ENCODE results near the gene RNF145.
"Not testable (repeated sequence)": the region's sequence is repeated elsewhere in the genome, so short reads cannot be mapped to it uniquely, and the experiment has no call there.

The RNF145 gene, protein sequence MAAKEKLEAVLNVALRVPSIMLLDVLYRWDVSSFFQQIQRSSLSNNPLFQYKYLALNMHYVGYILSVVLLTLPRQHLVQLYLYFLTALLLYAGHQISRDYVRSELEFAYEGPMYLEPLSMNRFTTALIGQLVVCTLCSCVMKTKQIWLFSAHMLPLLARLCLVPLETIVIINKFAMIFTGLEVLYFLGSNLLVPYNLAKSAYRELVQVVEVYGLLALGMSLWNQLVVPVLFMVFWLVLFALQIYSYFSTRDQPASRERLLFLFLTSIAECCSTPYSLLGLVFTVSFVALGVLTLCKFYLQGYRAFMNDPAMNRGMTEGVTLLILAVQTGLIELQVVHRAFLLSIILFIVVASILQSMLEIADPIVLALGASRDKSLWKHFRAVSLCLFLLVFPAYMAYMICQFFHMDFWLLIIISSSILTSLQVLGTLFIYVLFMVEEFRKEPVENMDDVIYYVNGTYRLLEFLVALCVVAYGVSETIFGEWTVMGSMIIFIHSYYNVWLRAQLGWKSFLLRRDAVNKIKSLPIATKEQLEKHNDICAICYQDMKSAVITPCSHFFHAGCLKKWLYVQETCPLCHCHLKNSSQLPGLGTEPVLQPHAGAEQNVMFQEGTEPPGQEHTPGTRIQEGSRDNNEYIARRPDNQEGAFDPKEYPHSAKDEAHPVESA

GRCh38 chr5:159209438-159210209, at the start of gene RNF145:
RNF145 (minus strand) TSS chr5:159209553; CDS start chr5:159203617, 5,936 bp downstream.
- peak; percentile 65 for DNase-seq

GRCh38 chr5:159258361-159258760, 49.0 kb upstream of the RNF145 start:
- no peak for DNase-seq

- no peak for DNase-seq
Measured at GRCh38 chr5:159257629-159258283, 48.4 kb upstream of the RNF145 start.

DNA sequence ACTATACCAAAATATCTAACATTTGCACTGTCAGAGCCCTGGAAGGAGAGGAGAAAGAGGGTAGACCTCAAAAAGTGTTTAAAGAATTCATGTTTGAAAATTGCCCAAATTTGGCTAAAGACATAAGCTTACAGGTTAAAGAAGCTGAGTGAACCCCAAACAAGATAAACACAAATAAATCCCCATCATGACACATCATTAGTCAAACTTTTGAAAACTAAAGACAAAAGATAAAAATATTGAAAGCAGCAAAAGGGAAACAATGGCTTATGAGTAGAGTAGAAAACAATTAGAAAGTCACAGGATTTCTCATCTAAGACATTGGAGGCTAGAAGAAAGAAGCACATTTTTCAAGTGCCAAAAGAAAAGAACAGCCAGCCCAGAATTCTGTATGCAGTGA, 47.7 kb upstream of the RNF145 start:
- DNase-seq = no peak

GRCh38 chr5:159252195-159252594, 42.8 kb upstream of the RNF145 start:
- DNase-seq = no peak

DNA sequence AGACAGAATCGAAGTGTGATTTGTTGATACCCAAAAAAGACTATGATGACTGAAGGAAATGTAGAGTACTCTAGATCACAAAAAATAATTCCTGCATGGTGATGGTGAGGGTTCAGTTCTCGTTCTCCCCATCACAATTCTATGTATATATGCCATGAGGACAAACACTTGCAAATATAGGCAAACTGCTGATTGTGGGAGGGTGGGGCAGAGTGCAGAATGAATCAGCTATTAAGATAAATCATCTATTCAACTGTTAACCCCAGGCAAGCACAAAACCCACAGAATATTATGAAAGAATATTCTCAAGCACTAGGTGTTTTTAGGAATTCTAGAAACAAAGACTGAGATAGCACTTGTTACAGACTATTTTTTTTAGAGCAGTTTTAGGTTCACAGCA, 39.8 kb upstream of the RNF145 start:
- no peak for DNase-seq

DNA sequence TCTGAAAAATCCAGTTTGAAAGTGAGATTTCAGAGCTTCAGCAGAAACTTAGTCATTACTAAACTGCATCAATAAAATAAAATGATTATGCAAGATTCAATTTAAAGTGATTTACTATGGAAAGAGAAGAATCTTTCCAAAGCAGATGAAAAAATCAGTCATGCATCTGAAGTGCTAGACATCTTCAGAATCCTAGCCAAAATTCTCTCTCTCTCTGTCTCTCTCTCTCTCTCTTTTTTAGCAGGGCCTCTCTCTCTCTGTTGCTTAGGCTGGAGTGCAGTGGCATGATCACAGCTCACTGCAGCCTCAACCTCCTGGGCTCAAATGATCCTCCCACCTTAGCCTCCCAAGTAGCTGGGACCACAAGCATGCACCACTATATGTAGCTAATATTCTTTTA, 35.5 kb upstream of the RNF145 start:
- no peak for DNase-seq

DNA sequence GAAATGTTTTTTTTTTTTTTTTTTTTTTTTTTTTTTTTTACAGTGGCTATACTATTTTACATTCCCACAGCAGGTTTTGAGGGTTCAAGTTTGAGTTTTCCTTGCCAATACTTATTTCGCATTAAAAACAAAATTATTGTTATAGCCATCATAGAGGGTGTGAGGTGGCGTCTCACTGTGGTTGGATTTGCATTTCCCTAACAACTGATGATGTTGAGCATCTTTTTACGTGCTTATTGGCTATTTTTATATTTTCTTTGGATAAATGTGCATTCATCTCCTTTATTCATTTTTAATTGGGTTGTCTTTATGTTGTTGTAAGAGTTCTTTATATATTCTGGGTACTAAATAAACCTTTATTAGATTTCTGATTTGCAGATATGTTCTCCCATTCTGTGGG, 34.8 kb upstream of the RNF145 start:
- DNase-seq = no peak

DNA sequence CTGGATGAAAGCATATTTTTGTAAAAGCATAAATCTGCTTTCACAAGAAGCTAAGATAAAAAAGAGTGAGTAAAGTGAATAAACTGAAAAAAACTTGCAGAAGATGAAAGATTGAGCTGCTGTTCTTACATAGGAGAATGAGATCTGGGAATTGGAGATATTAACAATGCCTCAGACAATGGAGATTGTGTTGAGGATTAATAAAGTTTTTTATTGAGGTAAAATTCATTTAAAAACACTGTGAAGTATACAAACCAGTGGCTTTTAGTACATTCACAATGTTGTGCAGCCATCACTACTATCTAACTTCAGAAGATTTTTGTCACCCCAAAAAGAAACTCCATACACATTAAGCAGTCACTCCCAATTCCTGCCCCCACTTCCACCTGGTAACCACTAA, 34.0 kb upstream of the RNF145 start:
- no peak for DNase-seq

GRCh38 chr5:159242656-159243055, 33.3 kb upstream of the RNF145 start:
- DNase-seq = no peak

GRCh38 chr5:159241946-159242552, 32.7 kb upstream of the RNF145 start:
- no peak for DNase-seq

GRCh38 chr5:159240301-159240870, 31.0 kb upstream of the RNF145 start:
- DNase-seq = no peak

DNA sequence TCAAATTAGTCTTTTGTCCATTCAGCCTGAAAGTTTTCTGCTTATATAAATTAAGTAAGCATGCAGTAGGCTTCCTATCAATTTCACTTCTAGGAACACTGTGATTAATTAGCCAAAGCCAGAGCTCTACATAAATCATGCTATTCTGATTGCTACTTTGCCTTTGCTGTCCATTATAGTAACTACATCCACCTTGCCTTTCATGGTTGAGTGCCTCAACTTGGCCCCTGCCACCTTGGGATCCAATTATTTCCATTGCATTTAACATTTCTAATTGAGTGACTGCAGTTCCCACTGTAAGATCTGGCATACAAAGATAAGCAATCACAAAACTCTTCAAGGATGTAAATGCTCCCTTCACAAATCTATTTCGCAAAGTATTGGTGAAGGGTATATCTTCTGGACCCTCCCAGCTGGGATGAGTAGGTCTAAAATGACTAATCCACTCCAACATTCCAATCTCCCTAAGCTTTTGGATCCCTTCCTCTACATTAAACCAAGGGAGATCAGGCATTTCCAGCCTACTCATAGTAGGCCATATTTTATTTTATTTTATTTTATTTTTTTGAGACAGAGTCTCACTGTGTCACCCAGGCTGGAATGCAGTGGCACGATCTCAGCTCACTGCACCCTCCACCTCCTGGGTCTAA, 26.6 kb upstream of the RNF145 start:
- DNase-seq = not testable (repeated sequence)

DNA sequence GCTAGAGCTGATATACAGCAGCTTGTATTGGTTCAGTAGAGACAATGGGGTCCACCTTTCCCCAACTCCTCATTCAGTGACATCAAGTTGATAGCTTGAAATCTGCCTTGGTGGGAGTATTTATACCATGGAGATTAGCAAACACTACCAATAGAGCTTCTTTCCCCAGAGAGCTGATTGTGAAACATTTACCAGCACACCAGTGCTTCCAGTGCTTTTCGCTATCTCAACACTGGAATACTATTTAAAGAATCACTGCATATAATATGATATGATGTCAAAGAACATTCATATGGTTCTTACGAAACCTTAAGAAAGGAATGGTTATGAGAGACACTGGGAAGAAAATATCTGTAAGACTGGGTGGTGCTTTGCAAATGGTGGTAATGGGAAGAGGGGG, 21.8 kb upstream of the RNF145 start:
- no peak for DNase-seq

- no peak for DNase-seq
Measured at GRCh38 chr5:159230657-159231056, 21.3 kb upstream of the RNF145 start.

DNA sequence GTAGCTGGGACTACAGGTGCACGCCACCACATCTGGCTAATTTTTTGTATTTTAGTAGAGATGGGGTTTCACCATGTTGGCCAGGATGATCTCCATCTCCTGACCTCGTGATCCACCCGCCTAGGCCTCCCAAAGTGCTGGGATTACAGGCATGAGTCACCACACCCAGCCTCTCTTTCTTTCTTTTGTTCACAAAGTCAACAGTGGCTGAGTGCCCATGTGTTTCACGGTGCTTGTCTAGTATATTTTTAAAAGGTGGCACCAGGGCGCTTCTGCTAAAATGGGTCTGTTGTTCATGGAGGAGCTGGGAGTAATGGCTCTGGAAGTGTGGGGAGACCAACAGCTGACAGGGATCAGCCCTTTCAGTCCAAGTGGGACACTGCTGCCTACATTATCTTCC, 18.7 kb upstream of the RNF145 start:
- not testable (repeated sequence) for DNase-seq

- DNase-seq = no peak
Measured at GRCh38 chr5:159227452-159227851, 18.1 kb upstream of the RNF145 start.

DNA sequence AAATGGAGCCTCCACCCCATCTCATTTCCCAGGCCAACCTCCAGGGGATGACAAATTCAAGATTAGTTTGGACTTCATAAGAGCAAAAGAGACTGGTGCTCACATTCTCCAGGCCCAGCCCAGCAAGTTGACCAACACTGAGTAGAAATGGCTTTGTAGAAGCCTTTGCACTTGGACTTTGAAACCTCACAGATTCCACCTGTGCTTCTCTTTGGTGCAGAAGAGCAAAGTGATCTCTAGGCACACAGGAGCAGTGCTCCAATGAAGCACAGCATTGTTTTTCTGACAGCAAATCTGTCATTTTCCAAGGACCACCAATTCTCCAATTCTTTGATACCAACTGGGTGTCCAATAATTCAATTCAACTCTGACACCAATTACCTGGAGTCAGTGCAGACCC, 17.1 kb upstream of the RNF145 start:
- DNase-seq = no peak

GRCh38 chr5:159224471-159224870, 15.1 kb upstream of the RNF145 start:
- DNase-seq = no peak

GRCh38 chr5:159223469-159223868, 14.1 kb upstream of the RNF145 start:
- DNase-seq = no peak

DNA sequence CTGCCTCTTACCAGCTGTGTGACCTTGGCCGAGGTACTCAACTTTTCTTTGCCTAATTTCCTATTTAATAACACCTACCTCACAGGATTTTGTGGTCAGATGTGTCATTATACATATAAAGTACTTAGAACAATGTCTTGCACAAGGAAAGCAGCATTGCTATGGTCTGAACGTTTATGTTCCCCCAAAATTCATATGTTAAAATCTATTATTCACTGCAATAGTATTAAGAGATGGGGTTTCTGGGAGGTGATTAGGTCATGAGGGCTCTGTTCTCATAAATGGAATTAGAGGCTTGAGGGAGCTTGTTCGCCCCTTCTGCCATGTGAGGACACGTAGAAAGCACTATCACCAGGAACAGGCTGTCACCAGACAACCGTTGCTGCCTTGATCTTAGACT, 10.9 kb upstream of the RNF145 start:
- no peak for DNase-seq

DNA sequence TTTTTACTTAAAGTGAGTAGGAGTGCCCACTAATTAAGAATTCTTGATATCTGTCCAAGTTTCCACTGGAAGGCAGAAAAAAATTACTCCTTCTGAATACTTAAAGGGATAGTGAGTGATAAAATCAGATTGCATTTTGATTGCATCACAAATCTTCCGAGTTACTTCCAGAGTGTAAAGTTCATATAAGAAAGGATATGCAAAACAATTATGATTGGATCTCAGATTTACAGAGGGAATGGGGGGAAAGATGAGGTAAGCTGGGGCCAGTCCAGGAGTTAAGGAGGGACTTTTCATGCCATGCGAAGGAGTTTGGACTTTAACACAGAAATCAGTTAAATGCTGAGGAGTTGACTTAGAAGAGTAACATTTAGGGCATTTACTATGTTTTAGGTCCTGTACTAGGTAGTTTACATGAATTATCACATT, 9.3 kb upstream of the RNF145 start:
- no peak for DNase-seq

Measured in kidney glomerular epithelial cell (primary cell).